BE2C (cell line): ENCODE measurements around the gene SMURF1.

Experiments used
- DNase-seq: peaks from one replicate; pipeline ENCODE4 v3.0.0-alpha.2; 2020
- H3K27me3 ChIP-seq: fragments of 250-450 bp; sonication (Bioruptor Pico); 2 replicates; pipeline ENCODE4 v1.5.1; 2020; ENCODE audit warnings: mild to moderate bottlenecking
- H3K36me3 ChIP-seq: fragments of 250-450 bp; sonication (Bioruptor Pico); 2 replicates; pipeline ENCODE4 v1.5.1; 2020; ENCODE audit warnings: mild to moderate bottlenecking
- H3K4me1 ChIP-seq: fragments of 250-450 bp; sonication (Bioruptor Pico); 2 replicates; pipeline ENCODE4 v1.5.1; 2020
- H3K4me3 ChIP-seq: 2 replicates; pipeline ENCODE4 v1.5.1; 2011; ENCODE audit warnings: low read depth, low read length
- H3K9me3 ChIP-seq: fragments of 250-450 bp; sonication (Bioruptor Pico); 2 replicates; pipeline ENCODE4 v1.5.1; 2020
- TF ChIP-seq, protein P1 (sequence below): IDR thresholded peaks from 2 replicates; pipeline ENCODE4 v1.5.1; 2012; ENCODE audit warnings: mild to moderate bottlenecking, low read depth, low read length

The SMURF1 gene

DNA sequence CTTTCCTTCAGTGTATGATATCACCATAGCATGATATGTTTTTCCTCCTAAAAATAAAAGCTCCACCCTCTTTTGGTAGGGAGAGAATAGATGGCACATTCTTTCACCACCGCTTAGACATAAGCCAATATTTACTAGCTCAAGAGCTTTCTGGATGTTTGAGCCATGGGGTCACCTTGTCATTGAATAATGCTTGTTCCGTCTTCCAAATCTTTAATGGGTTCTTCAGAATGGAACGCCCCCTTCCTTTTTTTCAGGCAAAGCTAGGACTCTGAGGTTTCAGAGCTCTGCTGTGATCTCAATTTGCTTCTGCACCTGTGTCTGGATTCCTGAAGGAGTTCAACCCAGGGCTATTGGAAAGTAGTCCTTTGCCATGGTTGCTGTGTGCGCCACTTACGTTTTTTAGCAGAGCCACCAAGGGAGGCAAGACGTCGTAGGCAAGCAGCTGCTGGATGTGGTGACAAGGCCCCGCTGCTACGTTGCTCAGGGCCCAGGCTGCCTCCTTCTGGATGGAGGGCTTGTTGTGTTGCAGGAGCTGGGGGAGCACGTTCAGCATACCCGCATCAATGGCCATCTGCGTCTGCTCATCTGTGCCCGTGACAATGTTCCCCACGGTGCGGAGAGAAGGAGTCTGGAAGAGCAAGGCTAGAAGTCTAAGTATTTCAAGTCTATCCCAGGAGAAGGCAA lies 40.8 kb upstream of the SMURF1 start:
- Histone ChIP-seq H3K36me3 (no peaks in the 10 kb centered on the region), H3K27me3 (peaks cover 9% of the 10 kb centered on the region; the same call in 1 of the 2 replicates), H3K4me3 (no peak overlapping the region), H3K9me3 (no peaks in the 10 kb centered on the region), H3K4me1 (no peaks in the 10 kb centered on the region)
- TF ChIP-seq, protein P1, sequence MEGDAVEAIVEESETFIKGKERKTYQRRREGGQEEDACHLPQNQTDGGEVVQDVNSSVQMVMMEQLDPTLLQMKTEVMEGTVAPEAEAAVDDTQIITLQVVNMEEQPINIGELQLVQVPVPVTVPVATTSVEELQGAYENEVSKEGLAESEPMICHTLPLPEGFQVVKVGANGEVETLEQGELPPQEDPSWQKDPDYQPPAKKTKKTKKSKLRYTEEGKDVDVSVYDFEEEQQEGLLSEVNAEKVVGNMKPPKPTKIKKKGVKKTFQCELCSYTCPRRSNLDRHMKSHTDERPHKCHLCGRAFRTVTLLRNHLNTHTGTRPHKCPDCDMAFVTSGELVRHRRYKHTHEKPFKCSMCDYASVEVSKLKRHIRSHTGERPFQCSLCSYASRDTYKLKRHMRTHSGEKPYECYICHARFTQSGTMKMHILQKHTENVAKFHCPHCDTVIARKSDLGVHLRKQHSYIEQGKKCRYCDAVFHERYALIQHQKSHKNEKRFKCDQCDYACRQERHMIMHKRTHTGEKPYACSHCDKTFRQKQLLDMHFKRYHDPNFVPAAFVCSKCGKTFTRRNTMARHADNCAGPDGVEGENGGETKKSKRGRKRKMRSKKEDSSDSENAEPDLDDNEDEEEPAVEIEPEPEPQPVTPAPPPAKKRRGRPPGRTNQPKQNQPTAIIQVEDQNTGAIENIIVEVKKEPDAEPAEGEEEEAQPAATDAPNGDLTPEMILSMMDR = no peak
- no peak for DNase-seq

DNA sequence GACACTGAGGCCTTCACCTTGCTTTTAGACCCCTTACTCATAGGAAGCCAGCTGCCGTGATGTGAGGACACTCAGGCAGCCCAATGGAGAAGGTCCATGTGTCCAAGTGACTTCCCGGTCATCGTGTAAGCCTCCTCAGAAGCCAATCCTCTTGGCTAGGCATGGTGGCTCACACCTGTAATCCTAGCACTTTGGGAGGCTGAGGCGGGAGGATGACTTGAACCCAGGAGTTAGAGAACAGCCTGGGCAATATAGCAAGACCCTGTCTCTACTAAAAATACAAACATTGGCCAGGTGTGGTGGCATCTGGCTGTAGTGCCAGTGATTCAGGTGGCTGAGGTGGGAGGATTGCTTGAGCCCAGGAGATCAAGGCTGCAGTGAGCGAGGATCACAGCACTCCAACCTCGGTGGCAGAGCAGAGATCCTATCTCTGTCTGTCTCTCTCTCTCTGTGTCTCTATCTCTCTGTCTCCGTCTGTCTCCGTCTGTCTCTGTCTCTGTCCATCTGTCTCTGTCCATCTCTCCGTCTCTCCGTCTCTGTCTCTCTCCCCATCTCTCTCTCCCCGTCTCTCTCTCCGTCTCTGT lies 36.3 kb upstream of the SMURF1 start:
- Histone ChIP-seq H3K27me3 (peaks cover 16% of the 10 kb centered on the region), H3K36me3 (no peaks in the 10 kb centered on the region), H3K9me3 (no peaks in the 10 kb centered on the region), H3K4me3 (no peak overlapping the region), H3K4me1 (no peaks in the 10 kb centered on the region)
- TF ChIP-seq, protein P1 = no peak
- DNase-seq = no peak

DNA sequence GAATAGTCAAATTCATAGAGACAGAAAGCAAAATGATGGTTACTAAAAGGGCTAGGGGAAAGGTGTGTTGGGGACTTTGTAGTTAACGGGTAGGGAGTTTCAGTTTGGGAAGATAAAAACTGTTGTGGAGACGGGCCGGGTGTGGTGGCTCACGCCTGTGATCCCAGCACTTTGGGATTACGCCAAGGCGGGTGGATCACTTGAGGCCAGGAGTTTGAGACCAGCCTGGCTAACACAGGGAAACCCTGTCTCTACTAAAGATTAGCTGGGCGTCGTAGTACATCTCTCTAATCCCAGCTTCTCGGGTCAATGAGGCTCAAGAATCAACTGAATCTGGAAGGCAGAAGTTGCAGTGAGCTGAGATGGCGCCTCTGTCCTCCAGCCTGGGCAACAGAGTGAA lies 33.3 kb upstream of the SMURF1 start:
- TF ChIP-seq, protein P1 = no peak
- Histone ChIP-seq H3K36me3 (no peaks in the 10 kb centered on the region), H3K27me3 (peaks cover 25% of the 10 kb centered on the region), H3K9me3 (no peaks in the 10 kb centered on the region), H3K4me1 (no peaks in the 10 kb centered on the region), H3K4me3 (no peak overlapping the region)
- no peak for DNase-seq

DNA sequence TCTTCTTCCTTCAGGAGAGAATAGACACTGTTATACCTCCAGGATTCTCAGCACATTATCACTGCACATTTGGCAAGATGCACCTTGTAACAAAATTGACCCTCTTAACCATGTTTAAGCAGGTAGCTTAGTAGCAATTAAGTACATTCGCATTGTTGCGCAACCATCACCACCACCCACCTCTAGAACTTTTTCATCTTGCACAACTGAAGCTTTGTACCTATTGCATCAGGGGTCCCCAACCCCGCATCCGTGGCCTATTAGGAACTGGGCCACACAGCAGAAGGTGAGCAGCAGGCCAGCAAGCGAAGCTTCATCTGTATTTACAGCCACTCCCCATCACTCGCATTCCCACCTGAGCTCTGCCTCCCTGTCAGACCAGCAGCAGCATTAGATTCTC lies 29.9 kb upstream of the SMURF1 start:
- no peaks in the 10 kb centered on the region for H3K4me1 ChIP-seq
- no peak for DNase-seq
- H3K9me3 ChIP-seq = no peaks in the 10 kb centered on the region
- H3K27me3 ChIP-seq = peaks cover 16% of the 10 kb centered on the region
- no peak overlapping the region for H3K4me3 ChIP-seq
- H3K36me3 ChIP-seq = no peaks in the 10 kb centered on the region
- TF ChIP-seq, protein P1 = no peak

DNA sequence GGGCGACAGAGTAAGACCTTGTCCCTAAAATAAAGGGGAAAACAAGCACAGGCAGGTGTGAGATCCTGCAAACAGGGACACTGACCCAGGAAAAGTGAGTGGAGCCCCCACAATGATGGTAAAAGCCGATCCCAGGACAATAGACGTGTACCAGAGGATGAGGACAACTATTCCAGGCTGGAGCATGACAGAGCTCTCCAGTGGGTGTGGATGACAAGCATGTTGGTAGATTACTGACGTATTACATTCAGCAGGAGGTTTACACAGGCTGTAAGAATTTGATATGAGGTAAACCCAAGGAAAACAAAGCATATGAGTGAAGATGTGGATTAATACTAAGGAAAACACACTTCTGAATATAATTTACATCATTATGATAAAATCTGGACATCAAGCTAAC lies 27.8 kb upstream of the SMURF1 start:
- Histone ChIP-seq H3K27me3 (peaks cover 9% of the 10 kb centered on the region), H3K4me1 (no peaks in the 10 kb centered on the region), H3K4me3 (no peak overlapping the region), H3K9me3 (no peaks in the 10 kb centered on the region; the same call in 1 of the 2 replicates), H3K36me3 (no peaks in the 10 kb centered on the region)
- TF ChIP-seq, protein P1 = no peak
- no peak for DNase-seq

DNA sequence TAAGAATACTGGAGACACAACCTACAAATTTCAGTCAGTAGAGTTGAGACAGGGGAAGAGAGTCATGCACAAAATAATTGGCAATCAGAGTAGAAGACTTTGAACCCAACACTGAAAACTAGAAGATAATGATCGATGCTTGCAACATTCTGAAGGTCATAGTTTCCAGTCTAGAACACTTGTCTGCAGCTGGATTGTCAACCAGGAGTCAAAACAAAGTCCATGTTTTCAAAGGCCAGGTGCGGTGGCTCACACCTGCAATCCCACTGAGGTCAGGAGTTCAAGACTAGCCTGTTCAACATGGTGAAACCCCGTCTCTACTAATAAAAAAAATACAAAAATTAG lies 26.8 kb upstream of the SMURF1 start:
- no peak overlapping the region for H3K4me3 ChIP-seq
- H3K36me3 ChIP-seq = no peaks in the 10 kb centered on the region
- DNase-seq = no peak
- no peaks in the 10 kb centered on the region; the same call in 1 of the 2 replicates for H3K9me3 ChIP-seq
- TF ChIP-seq, protein P1 = no peak
- H3K27me3 ChIP-seq = peaks cover 9% of the 10 kb centered on the region
- H3K4me1 ChIP-seq = no peaks in the 10 kb centered on the region
